Spleen (tissue), 11 donors: ENCODE results near the gene TCTN1. TPM values are rescaled to one million over a fixed set of nuclear protein-coding genes. Genes with fewer than 3 reads are reported as not detected.

ENCODE experiments used
- DNase-seq: peaks from one replicate; pipeline ENCODE4 v3.0.0-alpha.2; 2020
- H3K27ac ChIP-seq, 8 donors: fragments of 200-600 bp; sonication (generic) in 7 of 8; 1 replicate in 4 of 8; 2 replicates in 4 of 8; pipeline versions ENCODE4 v1.5.0 to v1.8.0; 2016 to 2021; ENCODE audit warnings: inconsistent platforms in 4 of 8, mild to moderate bottlenecking in 4 of 8, moderate library complexity in 1 of 8
- H3K27me3 ChIP-seq, 7 donors: fragments of 200-600 bp; sonication (generic) in 6 of 7; replicated peaks in 1 of 7; 1 replicate in 4 of 7; 2 replicates in 3 of 7; pipeline versions ENCODE4 v1.5.0 to v1.8.0; 2016 to 2021; ENCODE audit warnings: inconsistent platforms in 3 of 7, mild to moderate bottlenecking in 1 of 7
- H3K36me3 ChIP-seq, 6 donors: fragments of 200-600 bp; sonication (generic) in 5 of 6; 1 replicate in 4 of 6; 2 replicates in 2 of 6; pipeline versions ENCODE4 v1.5.0 to v1.8.0; 2016 to 2021; ENCODE audit warnings: inconsistent platforms in 2 of 6
- H3K4me1 ChIP-seq, 6 donors: fragments of 200-600 bp; sonication (generic) in 5 of 6; 1 replicate in 3 of 6; 2 replicates in 3 of 6; pipeline versions ENCODE4 v1.5.0 to v1.8.0; 2016 to 2021; ENCODE audit warnings: inconsistent platforms in 3 of 6
- H3K4me3 ChIP-seq, 8 donors: fragments of 200-600 bp; sonication (generic) in 7 of 8; 1 replicate in 4 of 8; 2 replicates in 4 of 8; pipeline versions ENCODE4 v1.5.0 to v1.8.0; 2016 to 2021; ENCODE audit warnings: inconsistent platforms in 4 of 8, mild to moderate bottlenecking in 4 of 8, moderate library complexity in 2 of 8
- H3K9me3 ChIP-seq, 8 donors: fragments of 200-600 bp; sonication (generic) in 7 of 8; 1 replicate in 4 of 8; 2 replicates in 4 of 8; pipeline versions ENCODE4 v1.5.0 to v1.8.0; 2016 to 2021; ENCODE audit warnings: inconsistent platforms in 4 of 8
- CTCF ChIP-seq, 11 experiments: fragments of 200-600 bp in 7 of 11; fragments of 450-650 bp in 4 of 11; sonication (generic) in 4 of 11; IDR thresholded peaks in 8 of 11; conservative IDR thresholded peaks in 3 of 11; 1 replicate in 7 of 11; 2 replicates in 4 of 11; pipeline versions ENCODE4 v1.4.0 to v1.8.0; 2016 to 2021; ENCODE audit warnings: antibody characterized with exemption in 11 of 11, inconsistent platforms in 4 of 11, mild to moderate bottlenecking in 1 of 11
- POLR2A ChIP-seq, 3 donors: fragments of 450-650 bp; IDR thresholded peaks; one replicate each; pipeline ENCODE4 v1.5.1; 2017; ENCODE audit warnings: antibody characterized with exemption in 3 of 3, mild to moderate bottlenecking in 1 of 3
- POLR2AphosphoS5 ChIP-seq, 3 donors: sonication (generic); formaldehyde crosslinking; IDR thresholded peaks; one replicate each; pipeline ENCODE4 v1.5.1; 2017; ENCODE audit warnings: antibody characterized with exemption in 3 of 3
- WGBS, 5 donors: extraction: QIAGEN DNeasy Blood & Tissue Kit in 3 of 5; methylation state at CpG; one replicate each; pipeline versions ENCODE4 v1.1.5 to v1.1.7; 2013 to 2018; 5-methylcytosine and 5-hydroxymethylcytosine counted together
- intact Hi-C: fragments of 100-400 bp; cut with DNase I; formaldehyde crosslinking; loops from one replicate; pipeline ENCODE4 v1.15.0; 2023; ENCODE audit warnings: low total_unique reads
- polyA plus RNA-seq, 3 donors: library from polyadenylated mRNA; stranded (reverse); fragments of 200-250 nt; gene quantifications; one replicate each; pipeline ENCODE4 v1.2.1, GENCODE V29; 2013
- total RNA-seq, 7 donors: library from RNA; depleted of rRNA in 3 of 7; stranded (reverse); fragments of >200 nt in 3 of 7; fragmentation: NEBNext Ultra II Directional in 4 of 7; extraction: Animal tissue kit (Norgen Biotek cat#: 25700) in 4 of 7; gene quantifications; one replicate each; pipeline versions ENCODE4 v1.1.0 to v1.2.1, GENCODE V29; 2016 to 2021
- donor health status: healthy with polysubstance abuse.
- donor health status: DM: no; HTN: no; CAD: no; lungs with moderate emphysema.
- donor health status: DM: no; HTN: no; CAD: no.
- donor health status: Bipolar disorder and iron deficiency.
- donor health status: healthy.
- donor health status: DM: no; HTN: no; CAD: no.
- donor health status: DM: yes; HTN: yes; CAD: no.

TCTN1 gene
- total and polyA plus RNA-seq, 10 donors = 8.4 to 30.8 (median 24.2) TPM

GRCh38 chr12:110693731-110694130, 79.8 kb downstream of the TCTN1 start:
- Histone ChIP-seq H3K36me3 (no peaks in the 10 kb centered on the region), H3K4me3 (peak overlapping the region in 1 of 8 donors; percentile 27), H3K27me3 (peaks cover 0 to 5% (median 0%) of the 10 kb centered on the region in 7 donors), H3K4me1 (peaks cover 27 to 99% (median 63%) of the 10 kb centered on the region in 6 donors), H3K27ac (peak overlapping the region; percentile 14 to 86 (median 68)), H3K9me3 (no peaks in the 10 kb centered on the region)
- DNase-seq = no peak
- TF ChIP-seq CTCF (IDR thresholded peaks at IDR 0.05 in 8 of 11, conservative IDR thresholded peaks at IDR 0.05 in 3 of 11) (no peak), POLR2AphosphoS5 (IDR thresholded peaks at IDR 0.05) (peak in 1 of 3 donors; percentile 52)
- intact Hi-C loops = loop anchor here (10.0 kb wide), 1 partner anchor 79 kb away; the partner anchor contains the start of gene TCTN1
- 31 to 43% (median 35%) methylated on average over 7 of the region's 7 CpGs for WGBS, 5 donors

- TF ChIP-seq POLR2A (IDR thresholded peaks at IDR 0.05) (no peak), POLR2AphosphoS5 (IDR thresholded peaks at IDR 0.05) (peak in 2 of 3 donors; percentile 29 to 45)
- peak overlapping the region in 1 of 8 donors; percentile 27 for H3K4me3 ChIP-seq
- peak; percentile 83 for DNase-seq
- H3K4me1 ChIP-seq = peaks cover 27 to 99% (median 63%) of the 10 kb centered on the region in 6 donors
- intact Hi-C loops = loop anchor here (10.0 kb wide), 1 partner anchor 80 kb away; the partner anchor contains the start of gene TCTN1
- H3K36me3 ChIP-seq = no peaks in the 10 kb centered on the region
- H3K27ac ChIP-seq = peak overlapping the region; percentile 14 to 86 (median 68)
- no peaks in the 10 kb centered on the region for H3K9me3 ChIP-seq
- no peaks in the 10 kb centered on the region for H3K27me3 ChIP-seq
- WGBS, 5 donors = 53 to 74% (median 70%) methylated on average over 9 to 12 of the region's 12 CpGs
Observed at GRCh38 chr12:110694330-110694901, 80.5 kb downstream of the TCTN1 start.

GRCh38 chr12:110696283-110696682, 82.4 kb downstream of the TCTN1 start:
- peaks cover 20 to 83% (median 45%) of the 10 kb centered on the region in 6 donors for H3K4me1 ChIP-seq
- no peaks in the 10 kb centered on the region for H3K27me3 ChIP-seq
- intact Hi-C loops = loop anchor here (10.0 kb wide), 1 partner anchor 81 kb away; the partner anchor contains the start of gene TCTN1

GRCh38 chr12:110697236-110697635, 83.3 kb downstream of the TCTN1 start:
- WGBS, 5 donors = 51 to 66% (median 59%) methylated on average over 2 of the region's 2 CpGs
- H3K4me1 ChIP-seq = peaks cover 20 to 74% (median 40%) of the 10 kb centered on the region in 6 donors

More at GRCh38 chr12:110696283-110696682, 82.4 kb downstream of the TCTN1 start:
- H3K9me3 ChIP-seq = no peaks in the 10 kb centered on the region
- H3K27ac ChIP-seq = no peak overlapping the region
- H3K36me3 ChIP-seq = no peaks in the 10 kb centered on the region
- WGBS, 5 donors = 78 to 93% (median 89%) methylated on average over 3 of the region's 3 CpGs
- no peak for TF ChIP-seq POLR2AphosphoS5 (IDR thresholded peaks at IDR 0.05)
- TF ChIP-seq CTCF (IDR thresholded peaks at IDR 0.05 in 8 of 11, conservative IDR thresholded peaks at IDR 0.05 in 3 of 11) = no peak
- no peak for TF ChIP-seq POLR2A (IDR thresholded peaks at IDR 0.05)
- DNase-seq = no peak
- H3K4me3 ChIP-seq = no peak overlapping the region

More at GRCh38 chr12:110697236-110697635, 83.3 kb downstream of the TCTN1 start:
- Histone ChIP-seq H3K36me3 (no peaks in the 10 kb centered on the region), H3K4me3 (no peak overlapping the region), H3K27ac (peak overlapping the region in 2 of 8 donors; percentile 5 to 78), H3K27me3 (no peaks in the 10 kb centered on the region), H3K9me3 (no peaks in the 10 kb centered on the region)
- no peak for DNase-seq
- intact Hi-C loops = loop anchor here (10.0 kb wide), 1 partner anchor 82 kb away; the partner anchor contains the start of gene TCTN1
- TF ChIP-seq POLR2A (IDR thresholded peaks at IDR 0.05) = no peak
